ENCODE results near the gene CELSR1.
"Not testable (repeated sequence)": the region's sequence is repeated elsewhere in the genome, so short reads cannot be mapped to it uniquely, and the experiment has no call there.

The CELSR1 gene

DNA sequence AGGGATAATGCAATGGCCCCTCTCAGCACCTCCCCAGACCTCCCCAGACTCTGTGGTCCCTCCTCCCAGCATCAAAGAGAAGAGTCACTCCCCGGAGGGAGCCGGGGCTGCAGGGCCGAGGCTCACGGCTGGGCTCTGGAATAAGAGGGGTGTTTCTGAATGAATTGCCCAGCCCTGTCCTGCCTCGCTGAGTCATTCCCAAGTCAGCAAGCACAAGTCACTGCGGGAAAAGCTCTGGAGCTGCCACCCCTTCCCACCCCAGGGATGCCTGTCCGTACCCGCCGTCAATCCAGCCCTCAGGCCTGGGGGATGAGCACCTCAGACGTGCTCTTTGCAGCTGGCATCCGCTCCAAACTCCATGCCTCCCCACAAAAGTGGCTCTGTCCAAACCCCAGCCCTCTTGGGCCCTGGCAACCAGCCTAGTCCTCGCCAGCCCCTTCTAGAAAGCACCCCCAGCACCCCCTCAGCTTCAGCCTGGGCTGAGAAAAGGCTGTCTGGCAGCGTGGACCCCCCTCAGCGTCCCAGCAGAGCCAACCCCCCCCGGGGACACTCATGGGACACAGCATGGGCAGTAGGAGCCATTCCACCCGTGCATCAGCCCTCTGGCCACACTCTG, 22.7 kb downstream of the CELSR1 start:
- no peak for DNase-seq (ENCODE audit: low read depth in 2 of 2)

DNA sequence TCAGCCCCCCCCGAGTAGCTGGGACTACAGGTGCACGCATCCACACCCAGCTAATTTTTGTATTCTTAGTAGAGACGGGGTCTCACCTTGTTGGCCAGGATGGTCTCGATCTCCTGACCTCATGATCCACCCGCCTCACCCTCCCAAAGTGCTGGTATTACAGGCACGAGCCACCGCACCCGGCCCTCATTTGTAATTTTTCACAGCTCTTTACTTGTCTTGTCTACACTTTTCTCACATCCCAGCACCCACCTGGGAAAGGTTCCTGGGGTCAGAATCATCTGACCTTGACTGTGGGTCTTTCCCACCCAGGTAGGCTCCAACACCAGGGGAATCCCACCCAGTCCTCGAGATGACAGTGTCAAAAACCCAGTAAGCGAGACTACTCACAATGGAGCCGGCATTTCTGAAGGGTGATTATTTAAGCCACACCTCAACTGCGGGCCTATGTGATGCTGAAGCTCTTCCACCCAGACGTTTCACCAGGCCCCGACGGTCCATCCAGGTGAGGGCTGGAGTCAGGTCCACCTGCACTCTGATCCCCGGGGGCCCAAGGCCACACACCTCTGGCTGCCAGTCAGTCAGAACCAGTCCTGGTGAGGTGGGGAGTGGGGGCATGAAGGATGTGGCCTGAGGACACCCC, 23.4 kb downstream of the CELSR1 start:
- no peak for DNase-seq (ENCODE audit: low read depth in 2 of 2)

DNA sequence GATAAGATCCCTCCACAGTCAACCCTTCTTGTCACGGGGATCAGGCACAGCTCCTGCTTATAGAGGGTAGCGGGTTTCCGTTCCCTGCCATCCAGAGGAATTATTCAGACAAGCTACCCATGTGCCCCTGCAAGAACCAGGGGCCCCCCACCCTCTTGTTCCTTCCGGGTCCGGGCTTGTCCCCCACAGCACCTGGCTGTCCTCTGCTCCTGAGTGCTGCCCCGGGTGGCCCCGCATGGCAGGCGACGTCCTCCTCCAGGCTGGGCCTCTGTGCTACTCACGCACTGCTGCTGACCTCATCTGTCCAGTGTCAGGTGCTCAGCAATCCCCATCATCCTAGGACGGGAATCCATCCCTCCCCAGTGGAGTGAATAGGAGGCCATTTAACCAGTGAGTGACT, 24.7 kb downstream of the CELSR1 start:
- no peak for DNase-seq (ENCODE audit: low read depth in 2 of 2)

DNA sequence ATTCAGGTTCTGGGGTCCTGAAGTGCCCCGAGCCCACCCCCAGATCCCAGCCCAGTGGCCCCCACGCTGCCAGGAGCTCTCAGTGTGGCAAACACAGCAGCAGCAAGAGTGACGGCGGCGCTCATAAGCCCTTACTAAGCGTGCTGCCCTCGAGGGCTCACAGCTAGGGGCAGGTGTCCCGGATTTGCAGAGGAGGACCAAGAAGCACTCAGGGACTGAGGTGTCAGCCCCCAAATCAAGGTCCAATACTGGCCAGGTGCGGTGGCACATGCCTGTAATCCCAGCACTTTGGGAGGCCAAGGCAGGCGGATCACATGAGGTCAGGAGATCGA, 25.4 kb downstream of the CELSR1 start:
- no peak for DNase-seq (ENCODE audit: low read depth in 2 of 2)

DNA sequence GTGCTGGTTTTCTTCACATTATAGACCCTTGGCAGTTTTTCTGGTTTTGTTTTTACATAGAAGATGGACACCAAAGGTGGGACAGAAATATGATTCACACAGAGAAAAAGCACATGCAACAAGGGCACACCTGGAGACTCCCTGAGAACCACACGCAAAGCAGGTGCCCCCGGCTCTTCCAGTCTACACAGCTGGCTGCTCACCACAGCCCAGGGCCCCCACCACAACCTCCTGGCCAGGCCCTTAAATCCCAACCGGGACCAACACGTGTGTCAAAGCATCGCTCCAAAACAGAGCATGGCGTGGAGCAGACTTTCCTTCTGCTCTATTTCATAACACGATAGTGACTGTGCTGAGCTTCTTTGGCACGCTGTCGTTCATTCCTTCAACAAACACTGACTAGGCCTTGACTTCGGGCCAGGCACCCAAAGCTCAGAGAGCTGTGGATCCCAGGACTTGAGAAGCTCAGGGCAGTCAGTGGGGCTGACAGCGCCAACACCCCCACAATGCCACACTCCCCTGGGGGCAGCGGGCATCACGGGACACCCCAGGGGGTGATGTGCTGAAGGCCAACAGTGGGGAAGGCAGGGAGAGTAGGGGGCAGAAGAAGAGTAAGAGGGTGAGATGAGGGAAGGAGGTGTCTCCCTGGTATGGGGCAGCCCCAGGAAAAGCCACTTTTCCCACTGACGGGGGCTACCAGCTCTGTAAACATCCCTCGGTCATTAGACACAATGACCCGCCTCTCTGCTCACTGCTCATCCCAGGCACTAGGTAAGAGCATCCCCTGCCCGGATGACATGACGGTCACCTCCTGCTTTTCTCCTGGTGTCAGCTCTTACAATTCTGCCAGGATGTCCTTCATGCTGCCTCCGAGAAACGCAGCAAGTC, 26.0 kb downstream of the CELSR1 start:
- DNase-seq (ENCODE audit: low read depth in 2 of 2), result no peak

DNA sequence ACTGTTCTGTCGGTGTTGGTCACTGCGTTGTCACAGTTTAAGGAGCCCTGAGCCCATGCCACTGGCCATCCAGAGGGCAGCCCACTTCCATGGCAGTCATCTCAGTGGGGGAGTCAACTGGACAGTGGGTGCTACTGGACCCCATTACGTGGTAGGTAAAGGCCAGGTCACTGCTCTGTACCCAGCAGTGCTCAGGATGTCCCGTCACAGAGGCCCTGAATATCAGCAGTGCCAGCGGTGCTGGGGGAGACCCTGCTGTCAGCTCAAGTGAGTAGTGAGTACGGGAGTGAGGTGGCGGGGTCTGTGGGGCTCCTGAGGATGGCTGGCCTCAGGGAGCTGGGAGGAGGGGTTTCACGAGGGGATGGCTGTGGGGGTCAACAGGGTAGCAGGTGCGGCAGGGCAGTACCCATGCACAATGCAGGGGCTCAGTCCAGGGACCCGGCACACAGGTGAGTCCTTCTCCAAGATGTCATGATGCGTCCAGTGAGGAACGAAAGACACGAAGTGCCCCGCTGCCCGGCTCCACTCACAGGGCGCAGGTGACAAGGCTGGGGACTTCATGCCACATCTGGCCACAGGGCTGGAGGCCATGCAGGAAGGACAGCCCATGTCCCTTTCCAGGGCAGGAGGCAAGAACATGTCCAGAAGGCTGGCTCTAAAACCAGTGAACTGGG, 27.9 kb downstream of the CELSR1 start:
- DNase-seq (ENCODE audit: low read depth in 2 of 2), result no peak

DNA sequence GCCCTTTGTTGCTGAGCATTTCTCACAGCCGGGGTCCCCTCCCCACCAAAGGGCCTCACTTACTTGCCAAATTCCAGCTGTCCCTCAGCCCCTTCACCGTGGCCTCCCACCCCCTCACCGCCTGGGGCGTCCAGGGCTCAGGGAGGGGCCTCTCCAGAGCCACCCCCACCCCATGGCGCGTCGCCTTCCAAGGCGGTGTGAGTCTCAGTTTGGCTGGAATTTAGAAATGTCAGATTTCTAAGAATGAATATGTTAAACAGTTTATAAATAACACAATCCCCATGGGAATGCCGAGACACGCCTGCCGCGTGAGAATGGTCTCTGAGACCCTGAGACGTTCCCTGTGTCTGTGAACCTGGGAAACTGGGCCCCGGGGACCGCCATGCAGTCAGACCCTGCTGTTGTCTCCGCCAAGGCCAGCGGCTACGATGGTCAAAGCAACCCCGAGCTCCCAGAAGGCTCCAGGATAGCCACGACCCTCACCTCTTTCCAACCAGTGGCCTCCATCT, 28.9 kb downstream of the CELSR1 start:
- no peak for DNase-seq (ENCODE audit: low read depth in 2 of 2)

DNA sequence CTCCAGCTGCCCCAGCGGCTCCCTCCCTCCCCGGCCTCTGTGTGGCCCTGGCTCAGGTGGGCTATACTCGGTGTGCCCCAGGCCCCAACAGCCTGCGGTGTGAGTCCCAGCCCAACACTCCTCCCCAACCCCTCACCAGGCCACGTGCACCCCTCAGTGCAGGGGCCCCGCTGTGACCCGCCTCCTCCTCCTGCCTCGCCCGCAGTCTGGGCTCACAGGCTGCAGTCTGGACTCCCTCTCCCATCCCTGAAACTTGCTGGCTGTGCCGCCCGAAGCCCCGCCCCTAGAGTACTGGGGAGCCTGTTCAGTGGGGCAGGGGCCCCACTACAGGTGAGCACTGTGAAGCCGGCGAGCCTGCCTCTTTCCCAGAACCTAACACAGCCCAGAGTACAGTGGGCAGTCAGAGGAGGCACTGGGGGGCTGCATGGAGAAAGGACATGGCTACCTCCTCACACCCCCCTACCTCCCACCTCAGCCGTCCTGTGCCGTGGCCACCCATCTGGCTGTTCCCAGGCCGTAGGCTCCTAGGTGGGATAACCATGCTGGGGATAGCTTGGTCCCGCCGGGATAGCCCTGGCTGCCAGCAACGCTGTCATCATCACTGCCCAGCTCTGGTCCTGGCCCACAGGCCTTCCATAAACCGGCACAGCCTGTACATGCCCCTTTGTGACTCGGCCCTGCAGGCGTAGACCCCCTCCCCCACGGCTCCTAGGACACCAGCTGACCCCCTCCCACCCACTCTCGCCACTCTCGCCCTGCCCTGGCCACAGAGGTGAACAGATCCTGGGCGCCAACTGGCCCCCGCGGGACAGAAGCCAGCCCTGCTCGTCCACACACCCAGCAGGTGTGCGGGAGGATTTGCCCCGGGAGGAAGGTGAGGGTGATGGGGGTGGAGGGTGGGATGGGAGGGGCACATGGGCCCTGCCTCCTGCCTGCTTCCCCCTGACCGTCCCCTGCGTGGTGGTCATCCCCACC, 29.7 kb downstream of the CELSR1 start:
- no peak for DNase-seq (ENCODE audit: low read depth in 2 of 2)

DNA sequence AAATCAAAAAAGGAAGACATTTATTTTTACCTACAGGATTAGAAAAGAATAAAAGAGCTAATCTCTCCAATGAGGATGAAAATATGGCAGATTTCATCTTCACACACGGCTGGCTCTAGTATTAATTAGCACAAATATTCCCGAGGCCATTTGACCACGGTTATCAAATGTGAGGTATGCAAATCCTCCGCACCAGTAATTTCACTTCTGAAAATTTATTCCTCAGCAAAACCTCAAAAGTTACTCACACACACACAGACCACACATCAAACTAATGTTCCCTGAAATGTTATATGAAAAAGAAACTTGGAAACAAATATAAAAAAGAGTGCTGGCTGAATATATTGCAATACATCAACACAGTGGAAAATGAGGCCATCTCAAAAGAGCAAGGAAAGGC, 32.8 kb downstream of the CELSR1 start:
- no peak for DNase-seq (ENCODE audit: low read depth in 2 of 2)

DNA sequence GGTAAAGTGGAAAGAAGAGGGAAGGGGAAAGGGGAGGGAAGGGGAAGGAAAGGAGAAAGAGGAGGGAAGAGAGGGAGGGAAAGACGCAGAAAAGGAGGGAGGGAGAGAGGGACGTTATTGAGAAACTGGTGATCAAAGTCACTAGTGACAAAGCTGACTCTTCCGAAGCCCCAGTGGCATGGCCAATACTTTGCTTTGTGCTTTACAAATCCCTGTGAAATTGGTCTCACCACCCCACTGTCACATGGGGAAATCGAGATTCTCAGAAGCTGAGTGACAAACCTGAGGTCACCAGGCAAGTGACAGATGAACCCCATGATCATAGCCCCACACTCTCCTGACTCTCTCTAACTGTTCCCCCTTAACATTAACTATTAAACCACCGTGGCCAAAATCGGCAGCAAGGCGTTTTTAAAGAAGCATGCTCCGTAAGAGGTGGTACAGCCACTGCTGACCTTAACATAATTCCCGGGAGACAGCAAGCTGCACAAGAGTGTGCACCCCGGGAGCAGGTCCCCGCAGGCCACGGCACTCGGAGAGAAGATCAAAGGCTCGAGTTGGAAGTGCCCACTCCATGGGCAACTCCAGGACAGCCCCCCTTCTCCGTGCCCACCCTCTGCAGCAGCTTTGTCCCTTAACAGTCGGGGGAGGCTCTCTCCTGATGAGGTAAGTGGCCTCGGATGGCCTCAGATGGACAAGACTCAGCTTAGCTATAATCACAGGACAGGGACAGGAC, 34.8 kb downstream of the CELSR1 start:
- DNase-seq (ENCODE audit: low read depth in 2 of 2), result no peak

DNA sequence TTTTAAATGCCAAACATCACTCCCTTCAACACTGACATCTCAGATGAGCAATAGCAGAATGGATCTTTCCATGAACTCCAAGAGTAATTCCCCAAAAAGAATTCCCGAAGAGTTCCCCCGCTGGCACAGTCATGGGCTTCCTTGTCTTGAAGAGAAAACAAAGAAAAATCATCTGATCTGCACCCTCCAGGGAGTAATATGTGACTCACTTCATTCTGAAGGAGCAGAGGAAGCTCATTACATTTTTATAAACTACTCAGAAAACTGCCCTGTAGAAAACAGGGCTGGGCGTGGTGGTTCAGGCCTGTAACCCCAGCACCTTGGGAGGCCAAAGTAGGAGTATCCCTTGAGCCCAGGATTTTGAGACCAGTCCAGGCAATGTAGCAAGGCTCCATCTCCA, 35.7 kb downstream of the CELSR1 start:
- DNase-seq (ENCODE audit: low read depth in 2 of 2), result no peak

DNA sequence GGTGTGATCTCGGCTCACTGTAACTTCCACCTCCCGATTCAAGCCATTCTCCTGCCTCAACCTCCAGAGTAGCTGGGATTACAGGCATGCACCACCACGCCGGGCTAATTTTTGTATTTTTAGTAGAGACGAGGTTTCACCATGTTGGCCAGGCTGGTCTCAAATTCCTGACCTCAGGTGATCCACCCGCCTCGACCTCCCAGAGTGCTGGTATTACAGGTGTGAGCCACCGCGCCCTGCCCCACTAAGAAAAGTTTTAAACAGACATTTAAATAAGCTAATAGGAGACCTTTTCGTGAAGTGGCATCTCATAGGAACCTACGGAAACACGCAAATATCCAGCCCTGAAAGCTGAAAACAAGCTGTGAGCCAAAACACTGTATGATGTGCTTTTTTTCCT, 36.2 kb downstream of the CELSR1 start:
- not testable (repeated sequence) for DNase-seq (ENCODE audit: low read depth in 2 of 2)

DNA sequence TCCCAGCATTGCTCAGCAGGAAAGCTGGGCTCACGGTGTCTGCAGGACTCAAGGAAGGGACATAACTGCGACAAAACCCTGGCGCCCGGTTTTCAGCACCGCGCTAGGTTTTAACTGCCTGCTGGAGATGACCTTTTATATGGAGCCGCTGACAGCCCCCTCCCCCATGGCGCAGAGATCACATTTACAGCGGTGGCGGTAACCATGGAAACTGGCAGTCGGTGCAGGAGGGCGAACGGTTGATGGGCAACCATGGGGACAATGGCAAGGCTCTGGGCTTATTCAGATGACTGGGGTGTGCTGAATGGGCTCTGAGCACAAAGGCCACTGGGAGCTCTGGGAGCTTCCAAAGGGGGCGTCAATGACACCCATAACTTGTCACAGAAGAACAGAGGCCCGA, 37.2 kb downstream of the CELSR1 start:
- DNase-seq (ENCODE audit: low read depth in 2 of 2), result no peak

DNA sequence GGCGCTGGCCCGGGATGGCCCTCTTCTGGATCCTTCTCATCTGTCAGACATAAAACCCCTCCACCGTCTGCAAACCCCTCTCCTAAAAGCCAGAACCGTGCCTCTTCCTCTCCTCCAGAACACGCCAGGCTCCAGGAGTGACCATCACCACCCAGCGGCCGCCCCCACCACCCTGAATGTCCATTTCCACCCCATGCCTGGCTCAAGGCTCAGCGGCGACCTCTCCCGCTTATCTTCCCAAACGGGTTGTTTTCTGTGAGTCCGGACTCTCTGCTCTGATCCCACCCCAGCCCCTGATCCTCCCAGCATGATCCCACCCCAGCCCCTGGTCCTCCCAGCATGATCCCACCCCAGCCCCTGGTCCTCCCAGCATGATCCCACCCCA, 37.6 kb downstream of the CELSR1 start:
- no peak for DNase-seq (ENCODE audit: low read depth in 2 of 2)

DNA sequence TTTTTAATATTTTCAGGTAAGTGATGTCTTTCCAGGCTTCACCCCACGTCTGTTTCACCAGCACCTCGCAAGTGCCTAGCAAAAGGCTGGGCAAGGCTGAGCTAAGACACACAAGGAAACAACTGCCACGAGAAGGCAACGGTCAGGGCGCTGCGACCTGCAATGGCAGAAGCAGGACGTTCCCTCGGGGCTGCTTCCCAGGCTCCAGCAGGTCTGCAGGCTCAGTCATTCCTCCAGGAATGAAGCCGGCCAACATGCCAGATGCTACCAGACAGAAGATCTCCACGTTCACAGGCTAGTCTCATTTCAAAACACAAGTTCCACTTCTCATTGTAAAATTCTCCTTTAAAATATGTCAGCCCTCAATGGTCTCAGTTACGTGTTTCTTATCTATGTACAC, 45.5 kb downstream of the CELSR1 start:
- DNase-seq (ENCODE audit: low read depth in 2 of 2), result no peak

DNA sequence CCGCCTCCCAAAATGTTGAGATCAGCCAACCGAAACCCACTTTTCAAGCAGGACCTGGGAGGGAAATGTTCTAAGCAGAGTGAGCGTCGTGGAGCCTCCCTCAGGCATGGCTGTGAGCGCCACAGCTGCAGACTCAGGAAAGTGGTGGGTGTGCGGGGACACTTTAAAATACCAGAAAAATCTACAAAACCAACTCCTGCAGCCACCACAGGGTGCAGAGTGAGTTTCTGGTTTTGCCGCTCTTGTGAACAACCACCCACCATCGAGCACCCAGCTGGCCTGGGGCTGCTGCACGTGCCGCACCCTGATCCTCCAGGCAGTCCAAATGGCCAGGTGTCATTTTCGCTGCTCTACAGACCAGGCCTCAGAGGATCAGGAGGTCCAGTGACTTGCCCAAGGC, 46.9 kb downstream of the CELSR1 start:
- no peak for DNase-seq (ENCODE audit: low read depth in 2 of 2)

DNA sequence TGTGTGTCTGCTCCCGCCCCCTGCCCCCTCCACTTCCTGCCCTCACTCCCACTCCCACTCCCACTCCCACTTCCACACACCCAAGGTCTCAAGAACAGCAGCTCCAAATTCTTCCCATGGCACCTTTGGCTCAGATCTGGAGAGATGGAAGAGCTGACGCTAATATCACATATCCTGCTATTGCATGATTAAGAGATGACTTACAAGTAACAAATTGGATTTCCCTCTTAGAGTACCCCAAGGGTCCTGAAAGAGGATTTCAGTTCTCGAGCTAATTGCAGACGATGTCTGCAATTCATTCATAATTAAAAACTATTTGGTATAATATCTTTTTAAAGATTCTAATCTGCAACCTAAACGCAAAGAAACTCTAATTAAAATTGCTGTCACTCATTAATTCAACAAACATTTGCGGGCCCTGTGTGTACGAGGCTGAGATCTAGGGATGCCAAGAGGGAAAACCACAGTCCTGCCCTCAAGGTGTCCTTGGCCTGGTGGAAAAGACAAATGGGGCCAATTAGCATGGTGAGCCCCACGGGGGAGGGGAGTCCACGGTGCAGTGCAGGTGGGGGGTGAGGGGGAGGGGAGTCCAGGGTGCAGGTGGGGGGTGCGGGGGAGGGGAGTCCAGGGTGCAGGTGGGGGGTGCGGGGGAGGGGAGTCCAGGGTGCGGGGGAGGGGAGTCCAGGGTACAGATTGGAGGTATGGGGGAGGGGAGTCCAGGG, 50.3 kb downstream of the CELSR1 start:
- no peak for DNase-seq (ENCODE audit: low read depth in 2 of 2)

DNA sequence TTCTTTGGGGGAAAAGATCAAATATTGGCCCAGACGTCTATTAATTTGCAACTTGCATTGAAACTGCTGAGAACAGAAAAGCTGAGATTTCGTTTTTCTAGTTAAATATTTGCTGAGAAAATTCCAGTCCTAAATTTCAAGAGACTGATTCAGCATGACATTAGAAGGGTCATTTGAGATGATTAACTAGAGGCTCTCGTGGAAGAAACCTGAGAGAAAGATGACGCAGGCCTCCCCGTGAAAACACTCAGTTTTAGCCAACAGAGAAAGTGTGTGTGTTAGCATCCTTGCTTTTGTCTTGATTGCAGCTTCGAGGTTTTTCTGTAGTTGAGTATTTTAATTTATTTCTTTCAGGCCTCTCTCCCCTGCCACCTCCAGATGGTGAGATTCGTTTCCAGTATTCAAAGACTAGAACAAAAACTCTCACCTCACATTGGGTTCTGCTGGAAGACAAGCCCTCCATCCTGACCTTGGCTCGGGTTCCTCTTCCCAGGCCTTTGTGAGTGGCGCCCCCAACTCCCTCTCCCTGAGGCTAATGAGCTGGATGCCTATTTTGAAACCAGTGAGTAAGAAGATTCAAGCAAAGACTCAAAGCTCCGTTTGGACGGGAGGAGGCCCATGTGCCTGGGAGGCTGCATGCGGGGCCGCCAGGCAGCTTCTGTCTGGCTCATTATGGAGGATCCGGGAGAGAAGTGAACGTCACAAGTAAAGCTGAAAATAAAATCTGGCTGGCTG, 52.4 kb downstream of the CELSR1 start:
- no peak for DNase-seq (ENCODE audit: low read depth in 2 of 2)
